ENCODE data around the gene MAP3K19. TPM values are rescaled to one million over a fixed set of nuclear protein-coding genes. Genes with fewer than 3 reads are reported as not detected.
A peak's percentile ranks its signal among the peaks of the same experiment; 100 is the strongest.

Gene MAP3K19
- total RNA-seq, 5 donors from 2014 or later (not counting 1 experiment from before 2014, with no cell fraction given) = not detected

GRCh38 chr2:134924912-134925311, 122.3 kb downstream of the MAP3K19 start:
- Histone ChIP-seq H3K27me3 (replicated peaks in 1 of 2; ENCODE audit: control insufficient read depth in 2 of 2, extremely low read depth in 1 of 2, insufficient read depth in 2 of 2, low read length in 1 of 2) (no peaks in the 10 kb centered on the region), H3K4me1 (ENCODE audit: control insufficient read depth in 1 of 2, extremely low read depth in 1 of 2, insufficient read depth in 2 of 2, low read length in 2 of 2) (peaks cover 22 to 31% of the 10 kb centered on the region in 2 experiments), H3K27ac (ENCODE audit: low read length) (no peak overlapping the region), H3K36me3 (ENCODE audit: control insufficient read depth in 2 of 2, extremely low read depth in 1 of 2, insufficient read depth in 1 of 2, low read length in 1 of 2) (peaks cover 3 to 25% of the 10 kb centered on the region in 2 donors), H3K9me3 (no peaks in the 10 kb centered on the region), H3K4me3 (ENCODE audit: control insufficient read depth in 1 of 2, extremely low read depth in 1 of 2, low read length in 1 of 2) (no peak overlapping the region)
- no peaks in the 10 kb centered on the region for H3K27me3 Mint-ChIP-seq
- peaks cover 29% of the 10 kb centered on the region for H3K36me3 Mint-ChIP-seq
- H3K4me3 Mint-ChIP-seq = peak overlapping the region in 1 of 3 donors; percentile 60
- peaks cover 69 to 84% (median 84%) of the 10 kb centered on the region in 3 donors for H3K4me1 Mint-ChIP-seq
- H3K27ac Mint-ChIP-seq = peak overlapping the region in 1 of 2 donors; percentile 24
- H3K9me3 Mint-ChIP-seq = no peaks in the 10 kb centered on the region
- ATAC-seq (replicated peaks in 1 of 4) = no peak
- no peak for DNase-seq
- ChIA-PET CTCF (no interaction called here), POLR2A (no interaction called here)
- no CpG with 5 or more reads among the region's 1 CpG for WGBS (ENCODE audit: insufficient coverage)

DNA sequence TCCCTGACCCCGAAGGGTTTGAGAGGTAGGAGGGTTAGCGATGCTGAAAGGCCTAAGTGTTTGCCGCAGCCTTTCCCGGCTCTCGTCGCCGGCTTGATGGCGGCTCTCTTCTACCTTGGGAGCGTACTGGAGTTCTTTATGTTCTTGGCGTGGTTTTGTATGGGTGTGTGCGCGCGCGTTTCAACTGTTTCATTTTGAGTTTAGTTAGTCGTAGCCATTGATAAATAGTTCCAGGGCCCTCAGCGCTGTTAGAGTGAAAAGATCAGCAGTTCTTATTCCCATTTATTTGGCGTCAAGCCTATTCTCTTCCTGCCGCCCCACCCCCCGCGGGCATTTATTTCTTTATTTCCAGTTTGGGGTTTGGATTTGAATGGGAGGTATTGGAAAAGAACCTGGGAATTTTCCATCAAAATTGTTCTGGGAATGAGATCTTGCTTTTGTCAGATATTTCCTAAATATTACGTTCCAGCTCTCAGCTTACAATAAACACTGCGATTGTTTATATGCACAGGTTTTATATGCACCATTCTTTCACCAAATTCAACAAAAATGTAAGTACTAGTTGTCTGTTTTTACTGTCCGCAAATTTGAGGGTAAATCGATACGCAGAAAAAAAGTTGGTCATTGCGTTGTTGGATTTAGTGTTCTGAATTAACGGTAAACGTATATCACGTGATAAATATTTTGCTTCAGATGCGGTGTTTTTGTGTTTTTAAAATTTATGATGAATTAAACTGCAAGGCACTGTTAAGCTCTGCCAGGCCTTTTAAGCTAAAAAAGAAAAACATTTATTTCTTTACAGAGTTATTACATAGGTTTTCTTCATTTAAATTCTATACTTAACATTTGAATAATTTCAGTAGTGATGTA, 127.7 kb downstream of the MAP3K19 start:
- peaks cover 51 to 65% (median 61%) of the 10 kb centered on the region in 3 donors for H3K4me1 Mint-ChIP-seq
- H3K4me1 ChIP-seq (ENCODE audit: control insufficient read depth in 1 of 2, extremely low read depth in 1 of 2, insufficient read depth in 2 of 2, low read length in 2 of 2) = peaks cover 19 to 33% of the 10 kb centered on the region in 2 experiments
- peak overlapping the region; percentile 95 for H3K27ac ChIP-seq (ENCODE audit: low read length)
- no peaks in the 10 kb centered on the region for H3K9me3 ChIP-seq
- ChIA-PET CTCF (no interaction called here), POLR2A (interaction anchor here (0.6 to 1.7 kb wide), 5 partner anchors 7 to 1216 kb away, joined by 3 to 7 read pairs (median 3); partner anchors contain the start of genes R3HDM1 (in 1 of the 2) and ZRANB3 (in 1 of the 2))
- peak overlapping the region; percentile 94 to 99 (median 97) for H3K4me3 Mint-ChIP-seq
- no peaks in the 10 kb centered on the region for H3K9me3 Mint-ChIP-seq
- no peaks in the 10 kb centered on the region for H3K27me3 Mint-ChIP-seq
- H3K27ac Mint-ChIP-seq = peak overlapping the region; percentile 97 to 100
- ATAC-seq (replicated peaks in 1 of 4) (no peak), DNase-seq (peak in 30 of 35 experiments; percentile 9 to 59 (median 29))
- H3K36me3 ChIP-seq (ENCODE audit: control insufficient read depth in 2 of 2, extremely low read depth in 1 of 2, insufficient read depth in 1 of 2, low read length in 1 of 2) = peaks cover 0 to 16% of the 10 kb centered on the region in 2 donors
- WGBS (ENCODE audit: insufficient coverage) = 2% methylated on average over 19 of the region's 30 CpGs
- peak overlapping the region; percentile 89 to 96 for H3K4me3 ChIP-seq (ENCODE audit: control insufficient read depth in 1 of 2, extremely low read depth in 1 of 2, low read length in 1 of 2)
- peaks cover 15% of the 10 kb centered on the region for H3K36me3 Mint-ChIP-seq
- no peaks in the 10 kb centered on the region for H3K27me3 ChIP-seq (replicated peaks in 1 of 2; ENCODE audit: control insufficient read depth in 2 of 2, extremely low read depth in 1 of 2, insufficient read depth in 2 of 2, low read length in 1 of 2)

GRCh38 chr2:134918526-134919340, 128.5 kb downstream of the MAP3K19 start, which contains the start of gene CCNT2:
CCNT2 (plus strand) TSS chr2:134918822; CDS start chr2:134918855, 33 bp downstream.
- CTCF ChIA-PET = interaction anchor here in 1 of 2 donors (0.7 to 0.8 kb wide), 2 partner anchors 9 to 83 kb away, joined by 3 to 4 read pairs; no protein-coding TSS in a partner anchor

DNA sequence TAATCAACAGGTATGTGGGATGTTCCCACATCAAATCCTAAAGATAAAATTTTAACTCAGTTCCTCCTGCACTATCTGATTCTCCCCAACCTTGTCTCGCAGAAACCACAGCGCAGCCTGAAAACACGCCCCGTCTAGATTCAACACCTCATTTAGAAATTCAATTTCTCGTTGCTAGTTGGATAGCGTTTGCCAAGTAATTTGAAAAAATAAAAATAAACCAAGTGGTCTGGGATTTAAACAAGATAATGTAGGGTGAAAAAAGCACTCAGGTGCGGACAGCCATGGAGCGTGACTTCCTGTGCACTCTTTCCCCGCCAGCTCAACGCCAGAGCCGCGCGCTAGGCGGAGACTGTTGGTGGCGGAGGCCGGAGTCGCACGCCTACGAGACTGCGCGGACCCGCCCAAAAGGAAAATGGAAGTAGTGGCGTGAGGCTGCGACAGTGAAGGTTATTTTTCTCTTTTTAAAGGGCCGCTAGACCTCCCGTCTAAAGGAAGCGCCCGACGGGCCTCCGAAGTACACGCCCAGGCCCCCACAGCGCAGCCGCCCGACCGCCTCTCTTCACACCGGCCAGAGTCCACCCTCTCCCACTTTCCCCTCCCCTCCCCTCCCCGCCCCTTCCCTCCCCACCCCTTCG, 129.2 kb downstream of the MAP3K19 start:
- H3K9me3 ChIP-seq = no peaks in the 10 kb centered on the region
- ATAC-seq (replicated peaks in 1 of 4) (peak; percentile 76 to 82 (median 78)), DNase-seq (peak in 34 of 35 experiments; percentile 76 to 94 (median 88))
- Mint-ChIP-seq H3K4me1 (peaks cover 35 to 49% (median 46%) of the 10 kb centered on the region in 3 donors), H3K36me3 (peaks cover 13% of the 10 kb centered on the region), H3K27ac (peak overlapping the region; percentile 97 to 100), H3K9me3 (peaks cover 0 to 4% (median 0%) of the 10 kb centered on the region in 3 donors), H3K4me3 (peak overlapping the region; percentile 94 to 99 (median 97)), H3K27me3 (no peaks in the 10 kb centered on the region)
- peaks cover 0 to 6% of the 10 kb centered on the region in 2 donors for H3K36me3 ChIP-seq (ENCODE audit: control insufficient read depth in 2 of 2, extremely low read depth in 1 of 2, insufficient read depth in 1 of 2, low read length in 1 of 2)
- H3K27ac ChIP-seq (ENCODE audit: low read length) = peak overlapping the region; percentile 95
- 0% methylated on average over 6 of the region's 38 CpGs for WGBS (ENCODE audit: insufficient coverage)
- no peaks in the 10 kb centered on the region for H3K27me3 ChIP-seq (replicated peaks in 1 of 2; ENCODE audit: control insufficient read depth in 2 of 2, extremely low read depth in 1 of 2, insufficient read depth in 2 of 2, low read length in 1 of 2)
- H3K4me1 ChIP-seq (ENCODE audit: control insufficient read depth in 1 of 2, extremely low read depth in 1 of 2, insufficient read depth in 2 of 2, low read length in 2 of 2) = peaks cover 19 to 27% of the 10 kb centered on the region in 2 experiments
- POLR2A ChIA-PET = interaction anchor here in 1 of 2 donors (0.6 to 1.7 kb wide), 5 partner anchors 9 to 1222 kb away, joined by 3 to 7 read pairs (median 3); partner anchors contain the start of genes R3HDM1 and ZRANB3
- CTCF ChIA-PET = interaction anchor here in 1 of 2 donors (0.5 to 0.9 kb wide), 4 partner anchors 9 to 1036 kb away, joined by 3 to 8 read pairs (median 4); no protein-coding TSS in a partner anchor
- peak overlapping the region; percentile 71 to 89 for H3K4me3 ChIP-seq (ENCODE audit: control insufficient read depth in 1 of 2, extremely low read depth in 1 of 2, low read length in 1 of 2)

More at GRCh38 chr2:134918526-134919340, 128.5 kb downstream of the MAP3K19 start, which contains the start of gene CCNT2:
- no peaks in the 10 kb centered on the region for H3K27me3 ChIP-seq (replicated peaks in 1 of 2; ENCODE audit: control insufficient read depth in 2 of 2, extremely low read depth in 1 of 2, insufficient read depth in 2 of 2, low read length in 1 of 2)
- H3K4me3 ChIP-seq (ENCODE audit: control insufficient read depth in 1 of 2, extremely low read depth in 1 of 2, low read length in 1 of 2) = peak within 1 kb of the TSS; percentile 89 to 96
- WGBS (ENCODE audit: insufficient coverage) = under 1% methylated on average over 80 of the region's 83 CpGs
- Mint-ChIP-seq H3K27ac (peak within 1 kb of the TSS; percentile 97 to 100), H3K27me3 (no peaks in the 10 kb centered on the region), H3K4me1 (peaks cover 42 to 57% (median 52%) of the 10 kb centered on the region in 3 donors), H3K36me3 (peaks cover 13% of the 10 kb centered on the region), H3K4me3 (peak within 1 kb of the TSS; percentile 94 to 99 (median 97)), H3K9me3 (peaks cover 0 to 4% (median 0%) of the 10 kb centered on the region in 3 donors)
- peak within 1 kb of the TSS; percentile 95 for H3K27ac ChIP-seq (ENCODE audit: low read length)
- H3K9me3 ChIP-seq = no peaks in the 10 kb centered on the region
- peaks cover 19 to 32% of the 10 kb centered on the region in 2 experiments for H3K4me1 ChIP-seq (ENCODE audit: control insufficient read depth in 1 of 2, extremely low read depth in 1 of 2, insufficient read depth in 2 of 2, low read length in 2 of 2)
- DNase-seq (peak; percentile 98 to 100 (median 100)), ATAC-seq (replicated peaks in 1 of 4) (peak; percentile 84 to 86 (median 85))
- POLR2A ChIA-PET = interaction anchor here (0.7 to 1.7 kb wide), 4 partner anchors 8 to 1217 kb away, joined by 3 to 7 read pairs (median 3); partner anchors contain the start of genes R3HDM1 (in 1 of the 2) and ZRANB3 (in 1 of the 2)
- H3K36me3 ChIP-seq (ENCODE audit: control insufficient read depth in 2 of 2, extremely low read depth in 1 of 2, insufficient read depth in 1 of 2, low read length in 1 of 2) = peaks cover 0 to 10% of the 10 kb centered on the region in 2 donors

DNA sequence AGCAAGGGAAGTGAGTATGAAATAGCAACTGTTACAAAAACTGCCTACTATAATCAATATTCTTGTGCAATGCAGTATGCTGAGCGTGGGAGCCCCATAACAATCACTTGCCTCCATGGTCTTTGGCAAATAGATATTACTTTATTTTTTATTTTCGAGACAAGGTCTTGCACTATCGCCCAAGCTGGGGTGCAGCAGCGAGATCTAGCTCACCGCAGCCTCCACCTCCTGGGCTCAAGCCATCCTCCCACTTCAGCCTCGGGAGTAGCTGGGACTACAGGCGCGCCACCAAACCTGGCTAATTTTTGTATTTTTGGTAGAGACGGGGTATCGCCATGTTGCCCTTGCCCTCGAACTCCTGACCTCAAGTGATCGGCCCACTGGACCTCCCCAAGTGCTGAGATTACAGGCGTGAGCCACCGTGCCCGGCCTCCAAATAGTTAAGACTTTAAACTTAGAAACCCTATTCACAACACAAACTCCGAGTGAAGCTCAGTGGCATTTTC, 129.8 kb downstream of the MAP3K19 start:
- ChIA-PET POLR2A (interaction anchor here in 1 of 2 donors (0.6 to 0.9 kb wide), 3 partner anchors 247 to 1222 kb away, joined by 3 to 6 read pairs (median 3); no protein-coding TSS in a partner anchor), CTCF (interaction anchor here (0.5 to 1.1 kb wide), 5 partner anchors 17 to 1036 kb away, joined by 3 to 8 read pairs (median 3); no protein-coding TSS in a partner anchor)
- H3K36me3 Mint-ChIP-seq = peaks cover 13% of the 10 kb centered on the region
- peaks cover 29 to 43% (median 40%) of the 10 kb centered on the region in 3 donors for H3K4me1 Mint-ChIP-seq
- H3K9me3 ChIP-seq = no peaks in the 10 kb centered on the region
- H3K4me3 Mint-ChIP-seq = peak overlapping the region; percentile 94 to 99 (median 97)
- WGBS (ENCODE audit: insufficient coverage) = 50% methylated on average over 6 of the region's 16 CpGs
- DNase-seq = peak in 7 of 35 experiments; percentile 1 to 13 (median 4)
- no peak for ATAC-seq (replicated peaks in 1 of 4)
- H3K27ac Mint-ChIP-seq = peak overlapping the region; percentile 97 to 100
- H3K4me3 ChIP-seq (ENCODE audit: control insufficient read depth in 1 of 2, extremely low read depth in 1 of 2, low read length in 1 of 2) = peak overlapping the region; percentile 71 to 89
- H3K27me3 Mint-ChIP-seq = no peaks in the 10 kb centered on the region
- H3K27me3 ChIP-seq (replicated peaks in 1 of 2; ENCODE audit: control insufficient read depth in 2 of 2, extremely low read depth in 1 of 2, insufficient read depth in 2 of 2, low read length in 1 of 2) = no peaks in the 10 kb centered on the region
- peaks cover 0 to 2% of the 10 kb centered on the region in 2 donors for H3K36me3 ChIP-seq (ENCODE audit: control insufficient read depth in 2 of 2, extremely low read depth in 1 of 2, insufficient read depth in 1 of 2, low read length in 1 of 2)
- peaks cover 19 to 27% of the 10 kb centered on the region in 2 experiments for H3K4me1 ChIP-seq (ENCODE audit: control insufficient read depth in 1 of 2, extremely low read depth in 1 of 2, insufficient read depth in 2 of 2, low read length in 2 of 2)
- peaks cover 0 to 4% (median 0%) of the 10 kb centered on the region in 3 donors for H3K9me3 Mint-ChIP-seq
- H3K27ac ChIP-seq (ENCODE audit: low read length) = peak overlapping the region; percentile 95
